Peyer's patch (tissue), 4 donors: ENCODE measurements around the gene PTX4.

Source experiments
- CTCF ChIP-seq, 6 experiments: fragments of 450-650 bp in 4 of 6; fragments of 200-600 bp in 2 of 6; sonication (generic) in 1 of 6; IDR thresholded peaks; one replicate each; pipeline ENCODE4 v1.5.1; 2017 to 2019; ENCODE audit warnings: antibody characterized with exemption in 6 of 6, mild to moderate bottlenecking in 3 of 6, moderate library complexity in 1 of 6
- POLR2A ChIP-seq, 2 donors: fragments of 450-650 bp; IDR thresholded peaks; one replicate each; pipeline ENCODE4 v1.5.1; 2017; ENCODE audit warnings: antibody characterized with exemption in 2 of 2, mild to moderate bottlenecking in 2 of 2, moderate library complexity in 2 of 2

- no peak for TF ChIP-seq POLR2A (IDR thresholded peaks at IDR 0.05)
- no peak for TF ChIP-seq CTCF (IDR thresholded peaks at IDR 0.05)
These were observed 2.0 kb downstream of the PTX4 start for GRCh38 chr16:1486551-1487390.
